OCI-LY3 (cell line): ENCODE results near the gene HSD17B2.

Experiments used
- EZH2phosphoT487 ChIP-seq: fragments of 200-600 bp; shearing (Covaris generic); IDR thresholded peaks from 2 replicates; pipeline ENCODE4 v1.6.1; 2018; ENCODE audit warnings: antibody characterized with exemption, mixed run types, low read depth
- TF ChIP-seq, protein P1 (sequence below): fragments of 200-600, 300-600 bp; sonication (generic); IDR thresholded peaks from 2 replicates; pipeline ENCODE4 v1.5.1; 2014; ENCODE audit warnings: antibody characterized with exemption, low read length, low read depth

DNA sequence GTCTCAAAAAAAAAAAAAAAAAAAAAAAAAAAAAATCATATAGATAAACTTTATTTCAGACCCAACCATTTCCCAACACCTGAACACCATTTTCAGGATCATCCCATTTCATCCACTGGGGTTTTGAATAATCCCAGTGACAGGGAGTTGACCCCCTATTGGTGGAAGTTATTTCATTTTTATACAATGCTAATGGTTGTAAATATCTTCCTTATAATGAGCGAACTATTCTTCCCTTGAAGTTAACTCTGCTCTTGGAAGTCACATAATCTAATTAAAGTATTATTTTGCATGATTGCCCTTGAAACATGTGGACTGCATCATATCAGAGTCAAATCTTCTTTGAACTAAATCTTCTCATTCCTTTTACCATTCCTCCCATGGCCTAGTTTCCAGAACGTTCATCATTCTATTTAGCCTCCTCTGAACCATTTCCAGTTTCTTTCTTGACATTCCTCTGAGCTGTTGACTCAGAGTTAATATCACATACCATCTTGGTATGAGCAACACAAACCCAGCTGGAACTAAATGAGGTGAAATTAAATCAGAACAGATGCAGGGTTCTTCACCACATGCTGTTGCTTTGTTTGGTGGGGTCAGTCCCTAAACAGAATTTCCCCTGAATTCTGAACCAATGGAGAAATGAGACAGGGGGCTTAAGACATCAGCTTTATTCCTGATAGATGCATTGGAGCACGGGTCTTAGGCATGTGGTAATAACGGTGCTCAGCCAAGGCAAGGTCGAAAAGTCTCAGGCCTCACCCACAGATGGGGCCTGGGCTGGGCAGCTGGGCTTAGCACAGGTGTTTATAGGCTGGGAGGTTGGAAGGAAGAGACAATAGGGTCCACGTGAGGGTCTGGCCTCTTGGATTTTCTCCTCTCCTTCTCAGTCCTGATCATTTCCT lies 8.9 kb downstream of the HSD17B2 start:
- TF ChIP-seq, protein P1, sequence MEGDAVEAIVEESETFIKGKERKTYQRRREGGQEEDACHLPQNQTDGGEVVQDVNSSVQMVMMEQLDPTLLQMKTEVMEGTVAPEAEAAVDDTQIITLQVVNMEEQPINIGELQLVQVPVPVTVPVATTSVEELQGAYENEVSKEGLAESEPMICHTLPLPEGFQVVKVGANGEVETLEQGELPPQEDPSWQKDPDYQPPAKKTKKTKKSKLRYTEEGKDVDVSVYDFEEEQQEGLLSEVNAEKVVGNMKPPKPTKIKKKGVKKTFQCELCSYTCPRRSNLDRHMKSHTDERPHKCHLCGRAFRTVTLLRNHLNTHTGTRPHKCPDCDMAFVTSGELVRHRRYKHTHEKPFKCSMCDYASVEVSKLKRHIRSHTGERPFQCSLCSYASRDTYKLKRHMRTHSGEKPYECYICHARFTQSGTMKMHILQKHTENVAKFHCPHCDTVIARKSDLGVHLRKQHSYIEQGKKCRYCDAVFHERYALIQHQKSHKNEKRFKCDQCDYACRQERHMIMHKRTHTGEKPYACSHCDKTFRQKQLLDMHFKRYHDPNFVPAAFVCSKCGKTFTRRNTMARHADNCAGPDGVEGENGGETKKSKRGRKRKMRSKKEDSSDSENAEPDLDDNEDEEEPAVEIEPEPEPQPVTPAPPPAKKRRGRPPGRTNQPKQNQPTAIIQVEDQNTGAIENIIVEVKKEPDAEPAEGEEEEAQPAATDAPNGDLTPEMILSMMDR: no peak
- no peak for TF ChIP-seq EZH2phosphoT487
